HepG2 (cell line): Measurements from ENCODE around the gene FAM149A. TPM values are rescaled to one million over a fixed set of nuclear protein-coding genes. Genes with fewer than 3 reads are reported as not detected.

Experiments
- ATRX ChIP-seq: sonication (generic); formaldehyde crosslinking; IDR thresholded peaks from 2 replicates; pipeline ENCODE4 v1.4.0; 2020; ENCODE audit warnings: missing genetic modification reagents, borderline replicate concordance
- CBX2 ChIP-seq, 2 experiments: fragments of 200-600 bp in 1 of 2; sonication (generic); formaldehyde crosslinking in 1 of 2; IDR thresholded peaks; 2 replicates each; pipeline versions ENCODE4 v1.7.0 to v1.8.1; 2018 to 2022; ENCODE audit warnings: low read depth in 2 of 2, low read length in 1 of 2, mild to moderate bottlenecking in 1 of 2, missing genetic modification reagents in 1 of 2
- GFI1 ChIP-seq: sonication (generic); formaldehyde crosslinking; IDR thresholded peaks from 2 replicates; pipeline ENCODE4 v1.5.0; 2020; ENCODE audit warnings: missing genetic modification reagents, mild to moderate bottlenecking, borderline replicate concordance
- IKZF4 ChIP-seq: sonication (generic); formaldehyde crosslinking; IDR thresholded peaks from 2 replicates; pipeline ENCODE4 v1.5.1; 2020; ENCODE audit warnings: borderline replicate concordance, mild to moderate bottlenecking, low read depth, missing genetic modification reagents; ENCODE audit errors: not compliant biosample characterization
- REL ChIP-seq: sonication (generic); formaldehyde crosslinking; conservative IDR thresholded peaks from 2 replicates; pipeline ENCODE4 v1.8.0; 2022; ENCODE audit warnings: mild to moderate bottlenecking, missing genetic modification reagents, moderate library complexity
- SAP130 ChIP-seq: IDR thresholded peaks from 2 replicates; pipeline ENCODE4 v1.6.1; 2016; ENCODE audit warnings: low read depth
- SPEN ChIP-seq: sonication (generic); formaldehyde crosslinking; IDR thresholded peaks from 2 replicates; pipeline ENCODE4 v1.5.1; 2020; ENCODE audit warnings: low read depth, mild to moderate bottlenecking, missing genetic modification reagents
- TGIF2 ChIP-seq: IDR thresholded peaks from 2 replicates; pipeline ENCODE4 v1.6.1; 2016; ENCODE audit warnings: control low read depth, missing compliant biosample characterization
- U2AF2 ChIP-seq: fragments of 200-400 bp; formaldehyde crosslinking; IDR thresholded peaks from 2 replicates; pipeline ENCODE4 v1.6.1; 2017; ENCODE audit warnings: low read depth, mild to moderate bottlenecking, low read length
- ZFP36 ChIP-seq: fragments of 150-350 bp; IDR thresholded peaks from 2 replicates; pipeline ENCODE4 v1.6.1; 2018; ENCODE audit warnings: borderline replicate concordance, low read length, low read depth; ENCODE audit not compliant: partially characterized antibody
- ZFP36L1 ChIP-seq: sonication (generic); formaldehyde crosslinking; IDR thresholded peaks from 2 replicates; pipeline ENCODE4 v1.8.0; 2022; ENCODE audit warnings: mild to moderate bottlenecking, missing genetic modification reagents, moderate library complexity
- ZNF234 ChIP-seq: sonication (generic); formaldehyde crosslinking; conservative IDR thresholded peaks from 2 replicates; pipeline ENCODE4 v1.5.1; 2020; ENCODE audit warnings: mild to moderate bottlenecking, missing genetic modification reagents
- ZNF510 ChIP-seq: sonication (generic); formaldehyde crosslinking; IDR thresholded peaks from 2 replicates; pipeline ENCODE4 v1.4.0; 2020; ENCODE audit warnings: low read depth, mild to moderate bottlenecking, missing genetic modification reagents
- ZNF616 ChIP-seq: sonication (generic); formaldehyde crosslinking; IDR thresholded peaks from 2 replicates; pipeline ENCODE4 v1.5.0; 2020; ENCODE audit warnings: low read depth, mild to moderate bottlenecking, missing genetic modification reagents
- ZNF788 ChIP-seq: sonication (generic); formaldehyde crosslinking; IDR thresholded peaks from 2 replicates; pipeline ENCODE4 v1.5.0; 2020; ENCODE audit warnings: mild to moderate bottlenecking, missing genetic modification reagents, borderline replicate concordance
- polyA plus RNA-seq, 8 experiments: library from polyadenylated mRNA; depleted of rRNA in 3 of 8; stranded (reverse) in 7 of 8; unstranded in 1 of 8; fragments of >200 nt; fragmentation: Illumina TruSeq in 4 of 8; extraction: Trizol in 4 of 8; gene quantifications; 2 replicates each; pipeline versions ENCODE4 v1.2.1 to v1.2.3, GENCODE V29; 2011 to 2016; ENCODE audit warnings: low read depth in 4 of 8, missing spikeins in 1 of 8, mixed read lengths in 1 of 8; ENCODE audit not compliant: insufficient read depth in 1 of 8
- total RNA-seq, 5 experiments: library from RNA; depleted of rRNA; stranded (reverse); fragments of >200 nt; fragmentation: Illumina TruSeq; extraction: Trizol; gene quantifications; 2 replicates each; pipeline ENCODE4 v1.2.3, GENCODE V29; 2016; ENCODE audit warnings: low read depth in 1 of 5
- TF ChIP-seq, protein P1 (sequence below): sonication (generic); formaldehyde crosslinking; IDR thresholded peaks from one replicate; pipeline ENCODE4 v1.5.1; 2020; ENCODE audit warnings: mild to moderate bottlenecking, missing genetic modification reagents; ENCODE audit errors: not compliant biosample characterization
- TF ChIP-seq, protein P2 (sequence below): sonication (generic); formaldehyde crosslinking; IDR thresholded peaks from 2 replicates; pipeline ENCODE4 v1.4.0; 2020; ENCODE audit warnings: missing genetic modification reagents

The FAM149A gene
- total and polyA plus RNA-seq, 2 of the 13 experiments (the other 11 are each of a cell fraction or from before 2014, with no cell fraction given), result not detected

DNA sequence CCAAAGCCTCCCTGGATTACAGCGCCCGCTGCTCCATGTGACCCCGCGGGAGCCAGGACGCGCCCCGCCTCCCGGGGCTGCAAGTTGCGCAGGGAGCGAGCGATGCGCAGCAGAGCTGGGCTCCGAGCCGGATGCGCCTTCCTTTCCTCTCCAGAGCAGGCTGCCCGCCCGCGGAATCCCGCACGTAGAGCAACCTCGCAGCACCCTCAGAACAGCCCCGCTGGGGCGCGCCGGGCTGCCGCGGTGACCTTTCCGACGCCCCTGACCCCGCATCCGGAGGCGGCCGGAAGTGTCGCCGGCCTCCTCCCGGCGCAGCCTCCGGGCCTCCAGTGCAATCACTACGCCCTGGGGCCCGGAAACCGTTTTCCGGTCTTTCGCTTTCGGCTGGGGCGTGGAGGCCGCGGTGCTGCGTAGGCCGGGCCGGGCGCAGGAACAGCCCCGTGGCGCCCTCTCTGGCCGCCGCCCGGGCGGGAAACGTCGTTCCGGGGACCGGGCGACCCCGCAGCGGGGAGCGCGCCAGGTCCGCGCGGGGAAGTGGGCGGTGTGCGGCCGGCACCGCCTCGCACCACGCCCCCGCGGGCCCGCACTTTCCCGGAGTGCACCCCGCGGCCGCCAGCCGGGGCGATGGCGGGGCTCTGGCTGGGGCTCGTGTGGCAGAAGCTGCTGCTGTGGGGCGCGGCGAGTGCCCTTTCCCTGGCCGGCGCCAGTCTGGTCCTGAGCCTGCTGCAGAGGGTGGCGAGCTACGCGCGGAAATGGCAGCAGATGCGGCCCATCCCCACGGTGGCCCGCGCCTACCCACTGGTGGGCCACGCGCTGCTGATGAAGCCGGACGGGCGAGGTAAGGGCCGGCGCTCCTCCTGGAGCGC lies 86.9 kb downstream of the FAM149A start, which contains the start of gene CYP4V2 (continued):
- TF ChIP-seq, protein P1, sequence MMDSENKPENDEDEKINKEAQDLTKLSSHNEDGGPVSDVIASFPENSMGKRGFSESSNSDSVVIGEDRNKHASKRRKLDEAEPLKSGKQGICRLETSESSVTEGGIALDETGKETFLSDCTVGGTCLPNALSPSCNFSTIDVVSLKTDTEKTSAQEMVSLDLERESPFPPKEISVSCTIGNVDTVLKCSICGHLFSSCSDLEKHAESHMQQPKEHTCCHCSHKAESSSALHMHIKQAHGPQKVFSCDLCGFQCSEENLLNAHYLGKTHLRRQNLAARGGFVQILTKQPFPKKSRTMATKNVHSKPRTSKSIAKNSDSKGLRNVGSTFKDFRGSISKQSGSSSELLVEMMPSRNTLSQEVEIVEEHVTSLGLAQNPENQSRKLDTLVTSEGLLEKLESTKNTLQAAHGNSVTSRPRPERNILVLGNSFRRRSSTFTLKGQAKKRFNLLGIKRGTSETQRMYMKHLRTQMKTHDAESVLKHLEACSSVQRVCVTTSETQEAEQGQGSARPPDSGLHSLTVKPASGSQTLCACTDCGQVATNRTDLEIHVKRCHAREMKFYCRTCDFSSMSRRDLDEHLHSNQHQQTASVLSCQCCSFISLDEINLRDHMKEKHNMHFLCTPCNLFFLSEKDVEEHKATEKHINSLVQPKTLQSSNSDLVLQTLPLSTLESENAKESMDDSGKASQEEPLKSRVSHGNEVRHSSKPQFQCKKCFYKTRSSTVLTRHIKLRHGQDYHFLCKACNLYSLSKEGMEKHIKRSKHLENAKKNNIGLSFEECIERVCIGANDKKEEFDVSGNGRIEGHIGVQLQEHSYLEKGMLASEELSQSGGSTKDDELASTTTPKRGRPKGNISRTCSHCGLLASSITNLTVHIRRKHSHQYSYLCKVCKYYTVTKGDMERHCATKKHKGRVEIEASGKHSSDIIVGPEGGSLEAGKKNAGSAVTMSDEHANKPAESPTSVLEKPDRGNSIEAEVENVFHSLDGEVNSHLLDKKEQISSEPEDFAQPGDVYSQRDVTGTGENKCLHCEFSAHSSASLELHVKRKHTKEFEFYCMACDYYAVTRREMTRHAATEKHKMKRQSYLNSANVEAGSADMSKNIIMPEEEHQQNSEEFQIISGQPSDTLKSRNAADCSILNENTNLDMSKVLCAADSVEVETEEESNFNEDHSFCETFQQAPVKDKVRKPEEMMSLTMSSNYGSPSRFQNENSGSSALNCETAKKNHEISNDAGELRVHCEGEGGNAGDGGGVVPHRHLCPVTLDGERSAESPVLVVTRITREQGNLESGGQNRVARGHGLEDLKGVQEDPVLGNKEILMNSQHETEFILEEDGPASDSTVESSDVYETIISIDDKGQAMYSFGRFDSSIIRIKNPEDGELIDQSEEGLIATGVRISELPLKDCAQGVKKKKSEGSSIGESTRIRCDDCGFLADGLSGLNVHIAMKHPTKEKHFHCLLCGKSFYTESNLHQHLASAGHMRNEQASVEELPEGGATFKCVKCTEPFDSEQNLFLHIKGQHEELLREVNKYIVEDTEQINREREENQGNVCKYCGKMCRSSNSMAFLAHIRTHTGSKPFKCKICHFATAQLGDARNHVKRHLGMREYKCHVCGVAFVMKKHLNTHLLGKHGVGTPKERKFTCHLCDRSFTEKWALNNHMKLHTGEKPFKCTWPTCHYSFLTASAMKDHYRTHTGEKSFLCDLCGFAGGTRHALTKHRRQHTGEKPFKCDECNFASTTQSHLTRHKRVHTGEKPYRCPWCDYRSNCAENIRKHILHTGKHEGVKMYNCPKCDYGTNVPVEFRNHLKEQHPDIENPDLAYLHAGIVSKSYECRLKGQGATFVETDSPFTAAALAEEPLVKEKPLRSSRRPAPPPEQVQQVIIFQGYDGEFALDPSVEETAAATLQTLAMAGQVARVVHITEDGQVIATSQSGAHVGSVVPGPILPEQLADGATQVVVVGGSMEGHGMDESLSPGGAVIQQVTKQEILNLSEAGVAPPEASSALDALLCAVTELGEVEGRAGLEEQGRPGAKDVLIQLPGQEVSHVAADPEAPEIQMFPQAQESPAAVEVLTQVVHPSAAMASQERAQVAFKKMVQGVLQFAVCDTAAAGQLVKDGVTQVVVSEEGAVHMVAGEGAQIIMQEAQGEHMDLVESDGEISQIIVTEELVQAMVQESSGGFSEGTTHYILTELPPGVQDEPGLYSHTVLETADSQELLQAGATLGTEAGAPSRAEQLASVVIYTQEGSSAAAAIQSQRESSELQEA (CRISPR knock-in tag), result peak; percentile 38
- TF ChIP-seq ZNF234 (CRISPR knock-in tag) (peak; percentile 89), ZFP36L1 (CRISPR knock-in tag) (no peak; the same call in 1 of the 2 replicates), ZNF616 (CRISPR knock-in tag) (0 out of 2 replicates have a peak, but pooled peaks have one; percentile 30), SAP130 (peak; percentile 76), ZNF788 (CRISPR knock-in tag) (peak; percentile 86), REL (CRISPR knock-in tag) (no peak; the same call in 1 of the 2 replicates), ZFP36 (no peak), GFI1 (CRISPR knock-in tag) (peak; percentile 79; the same call in 1 of the 2 replicates), SPEN (CRISPR knock-in tag) (peak; percentile 65), TGIF2 (0 out of 2 replicates have a peak, but pooled peaks have one; percentile 54), IKZF4 (CRISPR knock-in tag) (peak; percentile 64), CBX2 (IDR thresholded peaks at IDR 0.05; ENCODE audit: low read depth, low read length) (no peak), CBX2 (CRISPR knock-in tag; IDR thresholded peaks at IDR 0.05; ENCODE audit: low read depth) (peak; percentile 30; the same call in 1 of the 2 replicates), ATRX (CRISPR knock-in tag) (no peak), U2AF2 (no peak), ZNF510 (CRISPR knock-in tag) (no peak)
- TF ChIP-seq, protein P2, sequence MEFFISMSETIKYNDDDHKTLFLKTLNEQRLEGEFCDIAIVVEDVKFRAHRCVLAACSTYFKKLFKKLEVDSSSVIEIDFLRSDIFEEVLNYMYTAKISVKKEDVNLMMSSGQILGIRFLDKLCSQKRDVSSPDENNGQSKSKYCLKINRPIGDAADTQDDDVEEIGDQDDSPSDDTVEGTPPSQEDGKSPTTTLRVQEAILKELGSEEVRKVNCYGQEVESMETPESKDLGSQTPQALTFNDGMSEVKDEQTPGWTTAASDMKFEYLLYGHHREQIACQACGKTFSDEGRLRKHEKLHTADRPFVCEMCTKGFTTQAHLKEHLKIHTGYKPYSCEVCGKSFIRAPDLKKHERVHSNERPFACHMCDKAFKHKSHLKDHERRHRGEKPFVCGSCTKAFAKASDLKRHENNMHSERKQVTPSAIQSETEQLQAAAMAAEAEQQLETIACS, result peak; percentile 34; the same call in 1 of the 2 replicates
